Prostate gland (tissue), 2 donors: ENCODE data around the gene CRY1. TPM values are rescaled to one million over a fixed set of nuclear protein-coding genes. Genes with fewer than 3 reads are reported as not detected.

ENCODE experiments used
- DNase-seq: peaks from one replicate; pipeline ENCODE4 v3.0.0-alpha.2; 2019; ENCODE audit warnings: low spot score
- H3K27ac ChIP-seq, 2 donors: fragments of 200-600 bp; sonication (generic); 2 replicates each; pipeline ENCODE4 v1.5.1; 2017 to 2019
- H3K27me3 ChIP-seq: fragments of 200-600 bp; sonication (generic); replicated peaks from 2 replicates; pipeline ENCODE4 v1.5.1; 2019; ENCODE audit not compliant: insufficient read depth
- H3K36me3 ChIP-seq, 2 donors: fragments of 200-600 bp; sonication (generic); 1 replicate in 1 of 2; 2 replicates in 1 of 2; pipeline versions ENCODE4 v1.5.1 to v1.8.1; 2017 to 2019
- H3K4me1 ChIP-seq: fragments of 200-600 bp; sonication (generic); replicated peaks from 2 replicates; pipeline ENCODE4 v1.5.1; 2019
- H3K4me3 ChIP-seq, 2 donors: fragments of 200-600 bp; sonication (generic); 2 replicates each; pipeline ENCODE4 v1.5.1; 2017 to 2019
- H3K9me3 ChIP-seq: fragments of 200-600 bp; sonication (generic); 2 replicates; pipeline ENCODE4 v1.5.1; 2017
- POLR2A ChIP-seq: fragments of 450-650 bp; IDR thresholded peaks from one replicate; pipeline ENCODE4 v1.6.1; 2016; ENCODE audit warnings: antibody characterized with exemption, mild to moderate bottlenecking
- POLR2AphosphoS5 ChIP-seq: sonication (generic); formaldehyde crosslinking; IDR thresholded peaks from one replicate; pipeline ENCODE4 v1.6.1; 2017; ENCODE audit warnings: antibody characterized with exemption
- WGBS: methylation state at CpG from one replicate; pipeline ENCODE4 v1.1.5; 2018; 5-methylcytosine and 5-hydroxymethylcytosine counted together
- intact Hi-C: fragments of 100-400 bp; cut with DNase I; formaldehyde crosslinking; loops from one replicate; pipeline ENCODE4 v1.14.2; 2022
- total RNA-seq, 2 donors: library from RNA; depleted of rRNA; stranded (reverse); fragments of >200 nt; gene quantifications; one replicate each; pipeline ENCODE4 v1.1.0, GENCODE V29; 2016
- TF ChIP-seq, protein P1 (sequence below), 4 experiments: fragments of 200-600 bp in 2 of 4; fragments of 450-650 bp in 2 of 4; sonication (generic) in 2 of 4; IDR thresholded peaks; 1 replicate in 3 of 4; 2 replicates in 1 of 4; pipeline ENCODE4 v1.5.1; 2016 to 2019; ENCODE audit warnings: antibody characterized with exemption in 4 of 4, mild to moderate bottlenecking in 2 of 4, moderate library complexity in 2 of 4

CRY1 gene
- total RNA-seq, 2 donors from 2014 or later: 15.7 to 35.2 TPM

GRCh38 chr12:106945261-106945851, 148.0 kb downstream of the CRY1 start:
- WGBS: 10% methylated on average over 1 of the region's 1 CpG
- no peak for TF ChIP-seq POLR2AphosphoS5
- TF ChIP-seq, protein P1, sequence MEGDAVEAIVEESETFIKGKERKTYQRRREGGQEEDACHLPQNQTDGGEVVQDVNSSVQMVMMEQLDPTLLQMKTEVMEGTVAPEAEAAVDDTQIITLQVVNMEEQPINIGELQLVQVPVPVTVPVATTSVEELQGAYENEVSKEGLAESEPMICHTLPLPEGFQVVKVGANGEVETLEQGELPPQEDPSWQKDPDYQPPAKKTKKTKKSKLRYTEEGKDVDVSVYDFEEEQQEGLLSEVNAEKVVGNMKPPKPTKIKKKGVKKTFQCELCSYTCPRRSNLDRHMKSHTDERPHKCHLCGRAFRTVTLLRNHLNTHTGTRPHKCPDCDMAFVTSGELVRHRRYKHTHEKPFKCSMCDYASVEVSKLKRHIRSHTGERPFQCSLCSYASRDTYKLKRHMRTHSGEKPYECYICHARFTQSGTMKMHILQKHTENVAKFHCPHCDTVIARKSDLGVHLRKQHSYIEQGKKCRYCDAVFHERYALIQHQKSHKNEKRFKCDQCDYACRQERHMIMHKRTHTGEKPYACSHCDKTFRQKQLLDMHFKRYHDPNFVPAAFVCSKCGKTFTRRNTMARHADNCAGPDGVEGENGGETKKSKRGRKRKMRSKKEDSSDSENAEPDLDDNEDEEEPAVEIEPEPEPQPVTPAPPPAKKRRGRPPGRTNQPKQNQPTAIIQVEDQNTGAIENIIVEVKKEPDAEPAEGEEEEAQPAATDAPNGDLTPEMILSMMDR (IDR thresholded peaks at IDR 0.05): no peak
- TF ChIP-seq POLR2A: no peak

GRCh38 chr12:106942775-106943174, 150.6 kb downstream of the CRY1 start:
- no peak for TF ChIP-seq POLR2AphosphoS5
- TF ChIP-seq POLR2A: no peak
- TF ChIP-seq, protein P1 (IDR thresholded peaks at IDR 0.05): no peak
- Histone ChIP-seq H3K27ac (no peak overlapping the region), H3K9me3 (no peaks in the 10 kb centered on the region), H3K4me1 (no peaks in the 10 kb centered on the region), H3K36me3 (no peaks in the 10 kb centered on the region), H3K27me3 (no peaks in the 10 kb centered on the region), H3K4me3 (no peak overlapping the region)
- WGBS: 92% methylated on average over 2 of the region's 2 CpGs
- intact Hi-C loops: no loop called here
- no peak for DNase-seq

More at GRCh38 chr12:106945261-106945851, 148.0 kb downstream of the CRY1 start:
- Histone ChIP-seq H3K36me3 (no peaks in the 10 kb centered on the region), H3K9me3 (no peaks in the 10 kb centered on the region), H3K27ac (no peak overlapping the region), H3K4me3 (no peak overlapping the region), H3K27me3 (no peaks in the 10 kb centered on the region), H3K4me1 (no peaks in the 10 kb centered on the region)
- intact Hi-C loops: no loop called here
- DNase-seq: no peak

DNA sequence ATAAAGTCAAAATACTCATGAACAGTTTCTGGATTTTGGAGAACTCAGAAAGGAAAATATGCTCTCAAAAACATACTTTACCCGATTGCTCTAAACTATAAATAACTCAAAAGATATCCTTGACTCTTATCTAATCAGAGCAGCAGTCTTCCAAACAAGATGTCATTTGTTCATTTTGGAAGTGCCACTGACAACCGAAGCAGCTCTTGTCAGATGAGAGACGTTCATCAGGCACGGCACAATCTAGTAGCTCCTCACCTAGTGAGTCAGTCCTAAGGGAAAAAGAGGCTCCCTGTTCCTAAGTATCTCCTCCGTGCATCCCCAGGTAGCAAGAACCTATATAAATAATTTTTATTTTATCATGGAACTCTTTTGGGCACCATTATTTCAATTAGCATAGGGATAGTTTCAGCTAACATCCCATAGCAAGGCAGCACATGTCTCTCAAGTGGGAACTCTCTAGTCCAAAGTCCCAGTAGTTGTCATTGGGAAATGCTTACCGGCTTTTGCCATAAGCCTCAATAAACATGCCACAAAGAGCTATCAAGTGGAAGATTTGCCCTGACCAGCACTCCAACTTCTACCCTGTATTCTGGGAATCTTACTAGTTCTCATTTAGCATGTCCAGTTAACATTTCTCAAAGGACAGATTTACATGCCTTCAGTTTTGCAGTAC, 151.7 kb downstream of the CRY1 start:
- H3K4me1 ChIP-seq: no peaks in the 10 kb centered on the region
- H3K36me3 ChIP-seq: no peaks in the 10 kb centered on the region
- no peaks in the 10 kb centered on the region for H3K9me3 ChIP-seq
- no peak overlapping the region for H3K27ac ChIP-seq
- H3K27me3 ChIP-seq: no peaks in the 10 kb centered on the region
- WGBS: 74% methylated on average over 6 of the region's 6 CpGs
- DNase-seq: no peak
- TF ChIP-seq POLR2A: no peak
- TF ChIP-seq, protein P1 (IDR thresholded peaks at IDR 0.05): no peak
- TF ChIP-seq POLR2AphosphoS5: no peak
- intact Hi-C loops: no loop called here
- no peak overlapping the region for H3K4me3 ChIP-seq

Other genes starting within 250 kb of the CRY1 start
- gene TMEM263, start 137.6 kb downstream of the CRY1 start, total RNA-seq: 10 to 100 TPM; 41.7 to 44.4 TPM
- 10 to 100 TPM; 11.3 to 18.1 TPM for gene MTERF2, start 106.4 kb downstream of the CRY1 start, total RNA-seq